ENCODE results near the gene DNAAF5. TPM values are rescaled to one million over a fixed set of nuclear protein-coding genes. Genes with fewer than 3 reads are reported as not detected.

DNAAF5 gene
- total RNA-seq, 1 donor from 2014 or later = 15.2 TPM

DNA sequence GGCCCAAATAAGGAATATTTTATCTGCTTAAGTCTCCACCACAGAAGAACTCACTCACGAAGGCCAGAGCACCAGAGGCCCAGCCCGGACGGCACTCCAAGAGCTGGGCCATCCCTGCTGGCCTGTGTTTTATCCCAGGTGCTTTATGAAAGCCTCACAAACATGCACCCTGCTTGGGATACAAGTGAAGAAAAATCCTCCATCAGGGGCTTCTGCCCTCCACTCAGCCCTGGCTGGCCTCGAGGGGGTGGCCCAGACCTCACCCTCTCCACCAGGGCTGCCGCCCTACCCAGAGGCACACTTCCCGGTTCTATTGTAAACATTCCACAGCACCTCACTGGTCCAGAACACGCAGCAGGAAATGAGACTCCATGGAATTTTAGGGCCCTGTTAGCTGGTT lies 19.8 kb upstream of the DNAAF5 start:
- TF ChIP-seq, protein P1, sequence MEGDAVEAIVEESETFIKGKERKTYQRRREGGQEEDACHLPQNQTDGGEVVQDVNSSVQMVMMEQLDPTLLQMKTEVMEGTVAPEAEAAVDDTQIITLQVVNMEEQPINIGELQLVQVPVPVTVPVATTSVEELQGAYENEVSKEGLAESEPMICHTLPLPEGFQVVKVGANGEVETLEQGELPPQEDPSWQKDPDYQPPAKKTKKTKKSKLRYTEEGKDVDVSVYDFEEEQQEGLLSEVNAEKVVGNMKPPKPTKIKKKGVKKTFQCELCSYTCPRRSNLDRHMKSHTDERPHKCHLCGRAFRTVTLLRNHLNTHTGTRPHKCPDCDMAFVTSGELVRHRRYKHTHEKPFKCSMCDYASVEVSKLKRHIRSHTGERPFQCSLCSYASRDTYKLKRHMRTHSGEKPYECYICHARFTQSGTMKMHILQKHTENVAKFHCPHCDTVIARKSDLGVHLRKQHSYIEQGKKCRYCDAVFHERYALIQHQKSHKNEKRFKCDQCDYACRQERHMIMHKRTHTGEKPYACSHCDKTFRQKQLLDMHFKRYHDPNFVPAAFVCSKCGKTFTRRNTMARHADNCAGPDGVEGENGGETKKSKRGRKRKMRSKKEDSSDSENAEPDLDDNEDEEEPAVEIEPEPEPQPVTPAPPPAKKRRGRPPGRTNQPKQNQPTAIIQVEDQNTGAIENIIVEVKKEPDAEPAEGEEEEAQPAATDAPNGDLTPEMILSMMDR (IDR thresholded peaks at IDR 0.05; ENCODE audit: partially characterized antibody, unreplicated experiment) = no peak
- peaks cover 3% of the 10 kb centered on the region for H3K27me3 Mint-ChIP-seq (ENCODE audit: unreplicated experiment)
- no peak for DNase-seq
- H3K27ac Mint-ChIP-seq (ENCODE audit: unreplicated experiment) = no peak overlapping the region
- H3K4me3 Mint-ChIP-seq (ENCODE audit: unreplicated experiment) = no peak overlapping the region
- H3K36me3 Mint-ChIP-seq (ENCODE audit: unreplicated experiment) = peaks cover 6% of the 10 kb centered on the region
- no peaks in the 10 kb centered on the region for H3K4me1 Mint-ChIP-seq (ENCODE audit: low read depth, unreplicated experiment)
- peaks cover 2% of the 10 kb centered on the region for H3K9me3 Mint-ChIP-seq (ENCODE audit: unreplicated experiment)

- peaks cover 3% of the 10 kb centered on the region for H3K27me3 Mint-ChIP-seq (ENCODE audit: unreplicated experiment)
- H3K4me1 Mint-ChIP-seq (ENCODE audit: low read depth, unreplicated experiment) = no peaks in the 10 kb centered on the region
- DNase-seq = no peak
- TF ChIP-seq, protein P1 (IDR thresholded peaks at IDR 0.05; ENCODE audit: partially characterized antibody, unreplicated experiment) = no peak
- peaks cover 2% of the 10 kb centered on the region for H3K9me3 Mint-ChIP-seq (ENCODE audit: unreplicated experiment)
- H3K36me3 Mint-ChIP-seq (ENCODE audit: unreplicated experiment) = peaks cover 6% of the 10 kb centered on the region
- no peak overlapping the region for H3K4me3 Mint-ChIP-seq (ENCODE audit: unreplicated experiment)
- H3K27ac Mint-ChIP-seq (ENCODE audit: unreplicated experiment) = no peak overlapping the region
Observed at GRCh38 chr7:707296-708000, 19.1 kb upstream of the DNAAF5 start.

GRCh38 chr7:710161-710560 lies 16.3 kb upstream of the DNAAF5 start:
- TF ChIP-seq, protein P1 (IDR thresholded peaks at IDR 0.05; ENCODE audit: partially characterized antibody, unreplicated experiment) = no peak
- no peak for DNase-seq
- Mint-ChIP-seq H3K36me3 (ENCODE audit: unreplicated experiment) (peaks cover 6% of the 10 kb centered on the region), H3K4me1 (ENCODE audit: low read depth, unreplicated experiment) (no peaks in the 10 kb centered on the region), H3K27me3 (ENCODE audit: unreplicated experiment) (peaks cover 11% of the 10 kb centered on the region), H3K27ac (ENCODE audit: unreplicated experiment) (no peak overlapping the region), H3K4me3 (ENCODE audit: unreplicated experiment) (no peak overlapping the region), H3K9me3 (ENCODE audit: unreplicated experiment) (peaks cover 5% of the 10 kb centered on the region)

- Mint-ChIP-seq H3K27me3 (ENCODE audit: unreplicated experiment) (peaks cover 11% of the 10 kb centered on the region), H3K36me3 (ENCODE audit: unreplicated experiment) (peaks cover 6% of the 10 kb centered on the region), H3K27ac (ENCODE audit: unreplicated experiment) (no peak overlapping the region), H3K9me3 (ENCODE audit: unreplicated experiment) (peaks cover 5% of the 10 kb centered on the region), H3K4me1 (ENCODE audit: low read depth, unreplicated experiment) (no peaks in the 10 kb centered on the region), H3K4me3 (ENCODE audit: unreplicated experiment) (peak overlapping the region; percentile 34)
- DNase-seq = no peak
- TF ChIP-seq, protein P1 (IDR thresholded peaks at IDR 0.05; ENCODE audit: partially characterized antibody, unreplicated experiment) = no peak
Observed at GRCh38 chr7:711093-711921, 15.2 kb upstream of the DNAAF5 start.

DNA sequence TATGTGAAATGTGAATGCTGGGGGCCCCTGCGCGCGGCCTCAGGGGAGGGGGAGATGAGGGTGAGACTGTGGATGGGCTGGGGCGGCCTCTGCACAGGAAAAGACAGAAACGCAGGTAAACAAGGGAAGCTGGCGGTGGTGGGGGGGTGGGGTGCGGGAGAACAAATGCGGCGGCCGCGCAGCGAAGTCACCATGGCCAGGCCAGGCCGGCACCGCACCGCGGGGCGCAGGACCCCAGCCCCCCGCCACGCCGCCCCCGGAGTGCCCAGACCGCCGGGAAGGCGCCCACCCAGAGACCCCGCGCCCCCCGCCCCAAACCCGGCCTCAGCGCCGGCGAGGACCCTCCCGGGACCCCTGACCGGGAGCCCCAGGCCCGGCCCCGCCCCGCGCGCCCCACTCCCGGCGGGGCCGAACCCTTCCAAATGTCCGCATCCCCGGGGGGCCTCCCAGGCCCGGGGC lies 14.5 kb upstream of the DNAAF5 start:
- no peaks in the 10 kb centered on the region for H3K4me1 Mint-ChIP-seq (ENCODE audit: low read depth, unreplicated experiment)
- H3K27me3 Mint-ChIP-seq (ENCODE audit: unreplicated experiment) = peaks cover 11% of the 10 kb centered on the region
- H3K27ac Mint-ChIP-seq (ENCODE audit: unreplicated experiment) = no peak overlapping the region
- TF ChIP-seq, protein P1 (IDR thresholded peaks at IDR 0.05; ENCODE audit: partially characterized antibody, unreplicated experiment) = no peak
- H3K4me3 Mint-ChIP-seq (ENCODE audit: unreplicated experiment) = no peak overlapping the region
- DNase-seq = no peak
- H3K9me3 Mint-ChIP-seq (ENCODE audit: unreplicated experiment) = peaks cover 5% of the 10 kb centered on the region
- H3K36me3 Mint-ChIP-seq (ENCODE audit: unreplicated experiment) = peaks cover 5% of the 10 kb centered on the region
